T-helper 2 cell (primary cell): ENCODE measurements around the gene SNAI1.
A peak's percentile ranks its signal among the peaks of the same experiment; 100 is the strongest.

Source experiments
- DNase-seq, 5 experiments: peaks; one replicate each; pipeline versions ENCODE4 v3.0.0 to v3.0.0-alpha.2; 2012 to 2022

SNAI1 gene

GRCh38 chr20:50014570-50015562, 32.1 kb downstream of the SNAI1 start:
- DNase-seq, result no peak

GRCh38 chr20:50015636-50015992, 32.8 kb downstream of the SNAI1 start:
- no peak for DNase-seq

DNA sequence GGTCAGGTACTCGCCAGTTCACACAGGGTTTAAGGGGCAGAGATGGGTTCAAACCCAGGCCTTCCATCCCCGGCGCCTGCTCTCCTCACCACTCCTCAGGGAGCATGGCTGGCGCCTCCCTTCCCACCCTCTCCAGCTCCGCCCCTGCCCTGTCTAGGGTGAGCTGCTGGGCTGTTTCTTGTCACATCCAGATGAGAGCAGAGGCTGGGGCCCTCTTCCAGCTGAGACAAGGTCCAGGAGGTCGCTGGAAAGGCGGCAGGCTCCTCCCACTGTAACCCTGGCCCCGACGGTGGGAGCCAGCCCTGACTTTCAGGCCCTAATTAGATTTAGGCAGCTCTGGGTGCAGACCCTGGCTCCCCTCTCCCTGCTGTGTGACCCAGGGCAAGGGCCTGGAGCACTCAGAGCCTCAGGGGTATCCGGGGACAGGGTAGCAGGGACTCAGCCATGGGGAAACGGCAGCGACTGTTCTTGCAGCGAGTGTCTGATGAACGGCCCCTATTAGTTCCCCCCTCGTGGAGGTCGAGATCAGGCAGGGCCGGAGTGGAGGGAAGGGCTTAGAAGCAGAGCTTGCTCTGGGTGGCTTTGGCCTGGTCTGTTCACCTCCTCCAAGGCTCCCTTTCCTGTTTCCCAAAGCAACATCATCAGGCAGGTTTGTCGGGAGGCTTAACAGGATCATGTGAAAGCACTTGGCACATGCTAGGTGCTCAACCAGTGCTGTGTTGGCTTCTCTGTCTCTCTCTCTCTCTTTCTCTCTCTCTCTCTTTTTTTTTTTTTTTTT, 33.4 kb downstream of the SNAI1 start:
- no peak for DNase-seq

GRCh38 chr20:50017160-50017559, 34.4 kb downstream of the SNAI1 start:
- no peak for DNase-seq

DNA sequence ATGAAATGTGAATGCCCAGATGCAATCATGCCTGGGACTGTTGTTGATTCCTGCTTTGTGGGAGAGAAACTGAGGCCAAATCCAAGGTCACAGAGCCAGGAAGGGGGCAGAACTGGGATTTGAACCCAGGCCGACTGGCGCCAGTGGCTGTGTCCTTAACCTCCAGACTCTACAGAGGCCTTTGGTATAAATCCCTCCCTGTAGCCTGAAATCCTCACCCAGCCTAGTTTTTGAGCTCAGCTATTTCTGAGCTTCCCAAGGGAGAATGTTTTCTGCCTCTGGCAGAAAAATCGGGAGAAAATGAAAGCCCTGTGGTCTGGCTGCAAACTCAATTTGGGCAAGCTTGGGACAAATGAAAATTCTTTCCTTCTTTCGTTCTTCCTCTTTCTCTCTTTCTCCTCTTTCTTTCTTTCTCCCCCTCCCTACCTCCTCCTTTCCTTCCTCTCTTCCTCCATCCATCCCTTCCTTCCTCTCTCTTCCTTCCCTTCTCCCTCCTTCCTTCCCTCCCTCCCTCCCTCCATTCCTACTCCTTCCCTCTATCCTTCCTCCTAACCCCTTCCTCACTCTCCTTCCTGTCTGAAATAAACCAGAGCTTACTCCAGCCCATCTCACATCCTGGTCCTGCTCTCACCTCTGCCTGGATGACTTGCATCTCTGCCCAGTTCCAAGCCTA, 34.9 kb downstream of the SNAI1 start:
- DNase-seq, result no peak

DNA sequence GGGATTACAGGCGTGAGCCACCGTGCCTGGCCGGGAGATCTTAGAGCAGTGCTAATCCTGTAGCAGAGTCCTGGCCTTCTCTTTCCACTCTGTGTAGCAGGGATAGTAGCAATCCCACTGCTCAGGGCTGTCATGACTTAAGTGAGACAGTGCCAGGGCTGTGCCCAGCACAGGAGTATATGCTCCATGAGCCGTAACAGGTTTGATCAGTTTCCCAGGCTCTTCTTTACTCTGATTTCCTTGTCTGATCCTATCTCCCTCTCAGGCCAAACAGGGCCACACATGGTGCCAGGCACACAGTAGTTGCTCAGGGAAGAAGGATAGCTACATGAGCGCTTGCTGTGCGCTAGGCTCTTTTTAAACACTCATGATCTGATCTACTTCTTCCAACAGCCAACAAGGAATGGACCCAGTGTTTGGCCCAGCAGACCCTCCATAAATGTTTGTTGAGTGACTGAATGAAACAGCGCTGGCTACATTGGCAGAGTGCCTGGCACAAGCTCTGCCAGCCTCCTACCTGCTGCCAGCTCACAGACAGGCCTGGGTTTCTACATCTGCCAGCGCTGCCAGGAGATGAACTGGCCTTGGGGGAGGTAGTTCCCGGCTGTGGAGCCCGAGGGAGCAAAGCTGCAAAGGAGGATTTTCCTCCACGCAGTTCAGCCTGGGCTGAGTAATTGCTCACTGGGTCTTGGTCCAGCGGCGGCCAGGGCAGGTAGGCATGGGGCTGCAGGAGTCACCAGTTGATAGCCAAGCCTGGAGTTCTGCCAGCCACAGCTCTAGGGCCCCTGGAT, 36.9 kb downstream of the SNAI1 start:
- DNase-seq, result no peak

- peak in 1 of 5 experiments; percentile 11 for DNase-seq
Measured at GRCh38 chr20:50020288-50020687, 37.5 kb downstream of the SNAI1 start.

GRCh38 chr20:50022676-50023075, 39.9 kb downstream of the SNAI1 start:
- no peak for DNase-seq

- no peak for DNase-seq
Measured at GRCh38 chr20:50023116-50023805, 40.5 kb downstream of the SNAI1 start.

- DNase-seq, result no peak
Measured at GRCh38 chr20:50026746-50027575, 44.2 kb downstream of the SNAI1 start.

GRCh38 chr20:50027611-50028105, 44.9 kb downstream of the SNAI1 start:
- DNase-seq, result no peak

GRCh38 chr20:50029083-50029696, 46.4 kb downstream of the SNAI1 start:
- DNase-seq, result no peak

DNA sequence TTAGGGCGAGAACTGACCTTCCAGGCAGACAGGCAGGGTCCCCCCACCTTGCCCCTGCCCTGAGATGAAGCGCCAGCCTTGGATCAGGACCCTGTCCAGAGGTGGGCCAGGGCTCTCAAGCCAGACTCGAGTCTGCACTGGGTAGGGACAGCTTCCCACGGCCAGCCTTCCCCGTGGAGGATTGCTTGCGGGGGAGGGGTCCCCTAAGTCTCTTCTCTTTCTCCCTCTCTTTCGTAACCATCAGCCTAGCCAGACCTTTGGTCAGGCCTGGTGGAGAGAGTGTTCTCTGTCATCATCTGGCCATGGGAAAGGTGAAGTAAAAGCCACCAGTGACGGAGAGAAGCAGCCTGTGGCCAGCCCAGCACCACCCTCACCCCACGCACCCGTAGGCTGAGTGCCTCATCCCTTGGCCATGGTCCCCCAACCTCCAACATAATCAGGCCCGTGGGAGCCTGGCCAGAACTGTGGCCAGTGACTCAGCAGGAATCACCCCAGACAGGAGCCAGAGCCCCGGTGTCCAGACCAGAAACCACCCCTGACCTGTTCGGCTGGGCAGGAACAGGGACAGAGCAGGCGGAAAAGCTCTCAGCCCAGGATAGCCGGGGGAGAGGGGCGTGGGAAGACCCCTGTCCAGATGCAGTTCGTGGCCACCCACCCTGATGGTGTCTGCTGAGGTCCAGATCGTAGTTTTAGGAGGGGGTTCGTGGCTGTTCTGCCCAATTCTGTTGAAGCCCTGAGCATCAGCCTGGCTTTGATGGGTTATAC, 47.1 kb downstream of the SNAI1 start:
- no peak for DNase-seq

DNA sequence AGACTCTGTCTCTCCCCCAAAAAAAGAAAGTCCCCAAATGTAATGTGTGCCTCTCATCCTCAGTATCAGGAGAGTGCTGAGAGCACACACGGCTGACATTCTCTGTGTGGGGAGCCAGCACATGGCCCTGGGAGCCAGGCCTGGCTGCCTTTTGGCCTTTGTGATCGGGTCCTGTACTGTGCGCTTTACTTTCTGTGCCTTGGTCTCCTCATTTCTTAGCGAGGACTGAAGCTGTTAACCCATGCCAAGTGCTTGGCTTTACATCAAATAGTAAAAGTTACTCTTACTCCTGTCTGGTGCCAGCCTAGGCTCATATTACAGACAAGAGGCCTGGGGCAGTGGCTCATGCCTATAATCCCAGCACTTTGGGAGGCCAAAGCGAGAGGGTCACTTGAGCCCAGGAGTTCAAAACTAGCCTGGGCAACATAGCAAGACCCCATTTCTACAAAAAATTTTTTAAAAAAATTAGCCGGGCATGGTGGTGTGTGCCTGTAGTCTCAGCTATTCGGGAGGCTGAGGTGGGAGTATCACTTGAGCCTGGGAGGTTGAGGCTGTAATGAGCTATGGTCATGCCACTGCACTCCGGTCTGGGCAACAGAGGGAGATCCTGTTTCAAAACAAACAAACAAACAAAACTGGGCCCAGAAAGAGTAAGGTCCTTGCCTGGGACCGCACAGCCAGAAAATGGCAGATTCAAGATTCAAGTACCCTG, 50.3 kb downstream of the SNAI1 start:
- DNase-seq, result no peak

GRCh38 chr20:50034567-50035180, 51.9 kb downstream of the SNAI1 start:
- DNase-seq, result no peak

- no peak for DNase-seq
Measured at GRCh38 chr20:50036703-50037102, 53.9 kb downstream of the SNAI1 start.

DNA sequence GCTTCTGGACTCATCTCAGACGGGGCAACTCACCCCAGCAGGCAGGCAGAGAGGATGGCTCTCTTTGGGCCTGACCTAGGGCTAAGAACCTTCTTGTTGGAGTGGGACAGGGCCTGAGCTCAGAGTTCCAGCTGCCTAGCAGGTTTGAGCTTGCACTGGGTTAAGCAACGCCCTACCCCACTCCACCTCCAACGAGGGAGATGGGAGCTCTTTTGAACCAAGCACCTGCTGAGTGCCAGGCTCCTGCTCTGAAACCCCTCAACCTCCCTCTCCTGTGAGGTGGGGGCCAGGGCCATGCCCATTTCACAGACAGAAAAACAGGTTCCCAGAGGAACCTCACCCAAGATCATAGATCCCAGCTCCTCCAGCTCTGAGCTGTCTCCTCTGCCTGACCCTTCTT, 54.3 kb downstream of the SNAI1 start:
- DNase-seq, result no peak

DNA sequence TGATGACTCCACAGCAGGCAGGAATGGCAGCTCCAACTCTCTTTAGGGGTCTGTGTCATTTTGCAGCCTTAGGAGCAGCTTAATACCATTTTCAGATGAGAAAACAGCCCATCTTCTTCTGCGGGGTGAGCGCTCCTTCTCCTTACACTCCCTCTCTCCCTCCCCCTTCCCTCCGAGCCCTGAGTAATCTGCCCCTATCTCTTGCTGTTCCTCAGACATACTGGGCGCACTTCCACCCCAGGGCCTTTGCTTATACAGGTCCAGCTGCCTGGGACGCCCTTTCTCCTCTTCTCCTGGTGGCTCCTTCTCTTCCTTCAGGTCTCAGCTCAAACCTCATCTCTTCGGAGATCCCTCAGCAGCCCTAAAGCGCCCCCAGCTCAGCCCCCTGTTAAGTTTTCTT, 54.8 kb downstream of the SNAI1 start:
- DNase-seq, result no peak
